Activated CD8-positive, alpha-beta memory T cell treated with anti-CD3 and anti-CD28 coated beads for 48 hours (primary cell): ENCODE measurements around the gene SLC44A4.

Source experiments
- DNase-seq, 3 experiments: peaks; one replicate each; pipeline ENCODE4 v3.0.0-alpha.2; 2020; ENCODE audit warnings: low read depth in 2 of 3, low spot score in 2 of 3

The SLC44A4 gene

GRCh38 chr6:31901415-31901952, 22.7 kb upstream of the SLC44A4 start:
- DNase-seq: peak in 1 of 3 experiments; percentile 35

GRCh38 chr6:31900917-31901414, 22.2 kb upstream of the SLC44A4 start:
- no peak for DNase-seq

- no peak for DNase-seq
Observed at GRCh38 chr6:31899882-31900722, 21.3 kb upstream of the SLC44A4 start.

- DNase-seq: no peak
Observed at GRCh38 chr6:31899215-31899614, 20.4 kb upstream of the SLC44A4 start.

GRCh38 chr6:31898383-31899011, 19.7 kb upstream of the SLC44A4 start:
- no peak for DNase-seq

- peak; percentile 65 to 79 (median 69) for DNase-seq
Observed at GRCh38 chr6:31897612-31898382, 19.0 kb upstream of the SLC44A4 start, which contains the start of gene EHMT2. Gene EHMT2, minus strand, starts transcription at chr6:31897698. Its CDS starts 21 bp downstream, at chr6:31897677.

GRCh38 chr6:31896856-31897611, 18.2 kb upstream of the SLC44A4 start:
- no peak for DNase-seq

- DNase-seq: no peak
Observed at GRCh38 chr6:31896493-31896855, 17.7 kb upstream of the SLC44A4 start.

GRCh38 chr6:31892821-31893220, 14.0 kb upstream of the SLC44A4 start:
- DNase-seq: no peak

- DNase-seq: no peak
Observed at GRCh38 chr6:31889331-31889972, 10.7 kb upstream of the SLC44A4 start.

GRCh38 chr6:31888276-31889258, 9.8 kb upstream of the SLC44A4 start:
- peak in 1 of 3 experiments; percentile 48 for DNase-seq

GRCh38 chr6:31887173-31888007, 8.6 kb upstream of the SLC44A4 start:
- no peak for DNase-seq

GRCh38 chr6:31886541-31886991, 7.8 kb upstream of the SLC44A4 start:
- no peak for DNase-seq

GRCh38 chr6:31884528-31885035, 5.8 kb upstream of the SLC44A4 start:
- no peak for DNase-seq

- DNase-seq: no peak
Observed at GRCh38 chr6:31883676-31884075, 4.9 kb upstream of the SLC44A4 start.

GRCh38 chr6:31882344-31882743, 3.5 kb upstream of the SLC44A4 start:
- no peak for DNase-seq

GRCh38 chr6:31881136-31881859, 2.5 kb upstream of the SLC44A4 start:
- no peak for DNase-seq
